Measurements from ENCODE around the gene SMIM26. TPM values are rescaled to one million over a fixed set of nuclear protein-coding genes. Genes with fewer than 3 reads are reported as not detected.

The SMIM26 gene
- total and polyA plus RNA-seq, 12 donors, result 88.6 to 337 (median 156) TPM

DNA sequence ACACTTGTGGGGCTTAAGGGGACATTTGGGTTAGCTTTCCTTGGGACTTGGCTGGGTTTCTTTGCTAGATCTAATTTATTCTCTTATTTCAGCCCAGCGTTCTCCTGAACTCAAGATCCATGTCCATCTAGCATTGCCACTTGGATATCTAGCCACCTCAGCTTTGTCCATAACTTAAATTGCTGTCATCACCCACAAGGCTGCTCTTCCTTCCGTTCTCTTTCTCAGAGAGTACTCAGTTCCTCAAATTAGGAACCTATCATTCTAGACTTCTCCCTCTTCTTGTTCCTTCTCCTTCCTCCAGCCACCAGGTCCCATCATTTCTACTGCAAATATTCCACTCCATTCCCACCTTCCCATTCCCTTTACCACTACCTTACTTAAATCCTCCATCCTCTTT lies 4.3 kb downstream of the SMIM26 start:
- H3K9me3 ChIP-seq (replicated peaks in 1 of 3), result no peaks in the 10 kb centered on the region
- WGBS, 4 donors, result 78 to 96% (median 86%) methylated on average over 2 of the region's 2 CpGs
- peaks cover 7 to 16% of the 10 kb centered on the region in 2 donors for H3K4me1 ChIP-seq (replicated peaks in 1 of 2)
- H3K27me3 ChIP-seq, result no peaks in the 10 kb centered on the region
- peaks cover 0 to 15% of the 10 kb centered on the region in 2 donors for H3K36me3 ChIP-seq (replicated peaks in 1 of 2)
- no peak overlapping the region for H3K4me3 ChIP-seq
- H3K27ac ChIP-seq, result peak overlapping the region in 1 of 5 donors; percentile 15
- no peak for TF ChIP-seq POLR2A (IDR thresholded peaks at IDR 0.05)
- TF ChIP-seq, protein P1, sequence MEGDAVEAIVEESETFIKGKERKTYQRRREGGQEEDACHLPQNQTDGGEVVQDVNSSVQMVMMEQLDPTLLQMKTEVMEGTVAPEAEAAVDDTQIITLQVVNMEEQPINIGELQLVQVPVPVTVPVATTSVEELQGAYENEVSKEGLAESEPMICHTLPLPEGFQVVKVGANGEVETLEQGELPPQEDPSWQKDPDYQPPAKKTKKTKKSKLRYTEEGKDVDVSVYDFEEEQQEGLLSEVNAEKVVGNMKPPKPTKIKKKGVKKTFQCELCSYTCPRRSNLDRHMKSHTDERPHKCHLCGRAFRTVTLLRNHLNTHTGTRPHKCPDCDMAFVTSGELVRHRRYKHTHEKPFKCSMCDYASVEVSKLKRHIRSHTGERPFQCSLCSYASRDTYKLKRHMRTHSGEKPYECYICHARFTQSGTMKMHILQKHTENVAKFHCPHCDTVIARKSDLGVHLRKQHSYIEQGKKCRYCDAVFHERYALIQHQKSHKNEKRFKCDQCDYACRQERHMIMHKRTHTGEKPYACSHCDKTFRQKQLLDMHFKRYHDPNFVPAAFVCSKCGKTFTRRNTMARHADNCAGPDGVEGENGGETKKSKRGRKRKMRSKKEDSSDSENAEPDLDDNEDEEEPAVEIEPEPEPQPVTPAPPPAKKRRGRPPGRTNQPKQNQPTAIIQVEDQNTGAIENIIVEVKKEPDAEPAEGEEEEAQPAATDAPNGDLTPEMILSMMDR (IDR thresholded peaks at IDR 0.05), result no peak
- no peak for DNase-seq
- intact Hi-C loops (cut with DNase I), result no loop called here

DNA sequence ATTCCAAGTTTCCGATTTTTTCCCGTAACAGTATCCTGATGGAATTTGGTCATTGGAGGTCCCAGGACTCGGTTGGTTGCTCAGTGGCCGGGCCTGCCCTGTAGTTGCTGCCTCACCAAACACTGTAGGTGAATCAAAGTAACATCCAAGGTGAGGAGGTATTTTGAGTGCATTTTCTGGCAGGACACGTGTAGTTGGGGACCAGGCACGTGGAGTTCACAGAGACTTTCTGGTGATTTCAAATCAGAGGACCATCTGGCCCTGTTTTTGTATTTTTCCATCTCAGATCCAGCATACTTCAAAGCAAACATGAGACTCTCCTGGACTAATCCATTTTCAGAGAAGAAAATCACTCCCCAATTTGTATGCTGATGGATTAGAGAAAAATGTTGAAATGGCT lies 10.7 kb downstream of the SMIM26 start:
- no peaks in the 10 kb centered on the region for H3K36me3 ChIP-seq (replicated peaks in 1 of 2)
- H3K27me3 ChIP-seq, result no peaks in the 10 kb centered on the region
- WGBS, 4 donors, result 71 to 89% (median 73%) methylated on average over 6 of the region's 6 CpGs
- H3K4me3 ChIP-seq, result no peak overlapping the region
- H3K27ac ChIP-seq, result no peak overlapping the region
- no peaks in the 10 kb centered on the region for H3K4me1 ChIP-seq (replicated peaks in 1 of 2)
- TF ChIP-seq, protein P1 (IDR thresholded peaks at IDR 0.05), result no peak
- no peak for TF ChIP-seq POLR2A (IDR thresholded peaks at IDR 0.05)
- no peaks in the 10 kb centered on the region for H3K9me3 ChIP-seq (replicated peaks in 1 of 3)
- DNase-seq, result no peak
- intact Hi-C loops (cut with DNase I), result no loop called here

DNA sequence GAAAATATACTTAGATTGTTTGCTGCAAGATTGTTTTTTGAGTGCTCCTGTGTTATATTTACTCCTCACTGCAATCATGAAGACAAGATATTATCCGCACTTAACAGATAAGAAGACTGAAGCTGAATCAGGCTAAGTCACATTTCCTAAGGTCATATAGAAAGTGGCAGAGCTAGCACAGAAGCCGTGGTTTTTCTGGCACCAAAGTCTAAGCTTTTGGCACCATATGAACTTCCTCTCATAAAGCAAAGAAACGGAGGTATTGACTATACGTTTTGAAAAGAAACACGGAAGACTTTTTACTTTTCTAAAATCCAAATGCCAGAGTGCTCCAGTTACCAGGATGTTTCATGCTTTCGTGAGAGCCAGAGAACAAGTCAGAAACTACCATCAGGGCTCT lies 11.3 kb downstream of the SMIM26 start:
- no peak overlapping the region for H3K27ac ChIP-seq
- intact Hi-C loops (cut with DNase I), result no loop called here
- H3K9me3 ChIP-seq (replicated peaks in 1 of 3), result no peaks in the 10 kb centered on the region
- WGBS, 4 donors, result 63 to 74% (median 70%) methylated on average over 6 of the region's 6 CpGs
- no peaks in the 10 kb centered on the region for H3K36me3 ChIP-seq (replicated peaks in 1 of 2)
- DNase-seq, result no peak
- no peaks in the 10 kb centered on the region for H3K4me1 ChIP-seq (replicated peaks in 1 of 2)
- TF ChIP-seq, protein P1 (IDR thresholded peaks at IDR 0.05), result no peak
- no peak for TF ChIP-seq POLR2A (IDR thresholded peaks at IDR 0.05)
- H3K27me3 ChIP-seq, result no peaks in the 10 kb centered on the region
- no peak overlapping the region for H3K4me3 ChIP-seq

DNA sequence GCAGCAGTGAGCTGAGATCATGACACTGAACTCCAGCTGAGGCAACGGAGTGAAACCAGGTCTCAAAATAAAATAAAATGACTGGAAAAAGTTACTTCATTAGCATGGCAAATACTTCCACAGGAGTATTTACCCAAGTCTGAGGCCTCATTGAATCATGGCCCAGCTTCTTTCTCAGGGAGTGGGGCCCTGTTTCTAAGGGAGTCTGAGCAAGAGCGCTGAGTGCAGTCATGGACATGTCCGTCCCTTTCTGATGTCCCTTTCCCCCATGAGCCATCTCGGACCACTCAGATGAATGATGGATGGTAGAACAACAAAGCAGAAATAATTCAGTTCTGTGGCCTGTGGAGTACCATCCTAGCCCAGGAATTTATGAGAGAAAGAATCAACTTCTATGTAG lies 12.8 kb downstream of the SMIM26 start:
- H3K9me3 ChIP-seq (replicated peaks in 1 of 3), result no peaks in the 10 kb centered on the region
- no peak overlapping the region for H3K4me3 ChIP-seq
- no peaks in the 10 kb centered on the region for H3K4me1 ChIP-seq (replicated peaks in 1 of 2)
- no peaks in the 10 kb centered on the region for H3K27me3 ChIP-seq
- intact Hi-C loops (cut with DNase I), result no loop called here
- no peaks in the 10 kb centered on the region for H3K36me3 ChIP-seq (replicated peaks in 1 of 2)
- no peak for DNase-seq
- TF ChIP-seq, protein P1 (IDR thresholded peaks at IDR 0.05), result no peak
- no peak for TF ChIP-seq POLR2A (IDR thresholded peaks at IDR 0.05)
- WGBS, 4 donors, result 76 to 93% (median 86%) methylated on average over 4 of the region's 4 CpGs
- H3K27ac ChIP-seq, result no peak overlapping the region

Measured in adrenal gland (tissue), 12 donors.